ENCODE data around the gene RSRC1.
"Not testable (repeated sequence)": the region's sequence is repeated elsewhere in the genome, so short reads cannot be mapped to it uniquely, and the experiment has no call there.

Gene RSRC1

DNA sequence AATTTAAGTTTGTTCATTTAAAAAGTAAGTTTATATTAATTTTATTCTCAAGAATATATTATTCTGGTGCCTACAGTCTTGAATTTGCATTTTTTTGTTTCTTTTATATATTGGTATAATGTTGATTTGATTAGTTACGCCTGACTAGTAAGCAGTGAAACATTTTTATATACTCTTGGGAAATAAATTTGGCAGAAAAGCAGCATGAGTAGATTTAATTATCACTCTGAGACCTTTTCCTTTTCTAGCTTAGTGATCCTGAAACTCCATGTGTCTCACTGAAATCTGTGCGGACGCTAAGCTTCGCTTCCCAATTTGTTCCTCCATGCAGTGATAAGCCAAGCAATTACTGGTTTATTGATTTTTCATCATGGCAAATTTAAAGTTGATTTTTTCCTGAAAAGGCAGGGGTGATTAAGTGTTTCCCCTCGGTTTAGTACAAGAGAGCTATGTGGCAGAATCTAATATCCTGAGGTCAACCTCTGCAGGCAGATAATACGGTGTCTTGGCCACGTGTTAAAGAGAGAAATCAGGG lies 373.9 kb downstream of the RSRC1 start:
- DNase-seq = no peak

- DNase-seq = no peak
Observed at GRCh38 chr3:158486200-158486599, 376.3 kb downstream of the RSRC1 start.

GRCh38 chr3:158488670-158489069 lies 378.8 kb downstream of the RSRC1 start:
- no peak for DNase-seq

DNA sequence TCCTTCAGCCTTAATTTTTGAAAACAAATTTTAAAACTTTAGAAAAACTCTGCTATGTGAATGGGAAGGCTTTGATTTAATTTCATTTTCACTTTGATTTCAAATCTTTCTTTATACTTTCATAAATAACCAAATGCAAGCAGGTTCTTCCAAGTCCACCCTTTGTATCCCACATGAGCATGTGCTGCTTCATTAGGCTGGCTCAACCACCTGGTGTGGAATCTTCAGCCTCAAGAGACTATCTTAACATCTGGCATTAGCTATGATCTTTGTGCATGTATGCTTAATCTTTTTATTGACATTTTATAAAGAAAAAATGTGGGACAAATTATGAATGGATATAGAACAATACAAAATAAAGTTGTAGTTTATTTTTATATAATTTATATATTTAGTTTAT lies 379.3 kb downstream of the RSRC1 start:
- DNase-seq = no peak

- no peak for DNase-seq
Observed at GRCh38 chr3:158491968-158492367, 382.1 kb downstream of the RSRC1 start.

- no peak for DNase-seq
Observed at GRCh38 chr3:158492685-158493084, 382.8 kb downstream of the RSRC1 start.

GRCh38 chr3:158493931-158494330 lies 384.0 kb downstream of the RSRC1 start:
- no peak for DNase-seq

DNA sequence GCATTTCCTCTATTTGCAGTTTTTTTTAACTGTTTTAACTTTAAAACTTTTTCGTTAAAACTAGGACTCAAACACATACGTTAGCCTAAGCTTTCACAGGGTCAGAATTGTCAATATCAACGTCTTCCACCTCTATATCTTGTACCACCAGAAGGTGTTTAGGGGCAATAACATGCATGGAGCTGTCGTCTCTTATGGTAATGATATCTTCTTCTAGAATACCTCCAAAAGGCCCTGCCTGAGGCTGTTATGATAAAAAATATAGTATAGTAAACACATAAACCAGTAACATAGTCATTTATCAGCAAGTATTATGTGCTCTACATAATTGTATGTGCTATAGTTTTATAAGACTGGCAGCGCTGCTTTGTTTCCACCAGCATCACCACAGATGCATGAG lies 384.8 kb downstream of the RSRC1 start:
- no peak for DNase-seq

DNA sequence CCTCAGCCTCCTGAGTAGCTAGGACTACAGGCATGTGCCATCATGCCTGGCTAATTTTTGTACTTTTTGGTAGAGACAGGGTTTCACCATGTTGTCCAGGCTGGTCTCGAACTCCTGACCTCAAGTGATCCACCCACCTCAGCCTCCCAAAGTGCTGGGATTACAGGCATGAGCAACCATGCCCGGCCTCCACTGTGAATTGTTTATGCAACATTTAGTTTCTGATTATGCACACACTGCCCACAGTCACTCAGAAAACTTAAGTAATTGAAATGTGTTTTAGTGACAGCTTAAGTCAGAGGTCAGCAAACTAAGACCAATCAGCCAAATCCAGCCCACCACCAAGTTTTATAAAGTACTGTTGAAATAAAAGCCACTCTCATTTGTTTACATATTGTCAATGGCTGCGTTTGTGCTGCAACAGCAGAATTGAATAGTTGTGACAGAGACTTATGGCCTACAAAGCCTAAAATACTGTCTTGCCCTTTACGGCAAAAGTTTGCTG lies 385.6 kb downstream of the RSRC1 start:
- DNase-seq = not testable (repeated sequence)

- DNase-seq = no peak
Observed at GRCh38 chr3:158505117-158505516, 395.2 kb downstream of the RSRC1 start.

DNA sequence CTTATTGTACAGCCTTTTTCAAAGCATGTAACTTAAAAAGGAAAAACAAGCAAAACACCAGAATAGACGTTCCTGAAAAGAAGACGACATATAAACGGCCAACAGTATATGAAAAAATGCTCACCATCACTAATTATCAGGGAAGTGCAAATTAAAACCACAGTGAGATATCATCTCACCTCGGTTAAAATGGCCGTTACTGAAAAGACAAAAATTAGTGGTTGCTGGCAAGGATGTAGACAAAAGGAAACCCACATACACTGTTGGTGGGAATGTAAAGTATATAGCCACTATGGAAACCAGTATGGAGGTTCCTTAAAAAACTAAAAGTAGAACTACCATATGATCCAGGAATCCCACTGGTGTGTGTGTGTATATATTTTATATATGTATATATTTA lies 396.6 kb downstream of the RSRC1 start:
- DNase-seq = no peak

DNA sequence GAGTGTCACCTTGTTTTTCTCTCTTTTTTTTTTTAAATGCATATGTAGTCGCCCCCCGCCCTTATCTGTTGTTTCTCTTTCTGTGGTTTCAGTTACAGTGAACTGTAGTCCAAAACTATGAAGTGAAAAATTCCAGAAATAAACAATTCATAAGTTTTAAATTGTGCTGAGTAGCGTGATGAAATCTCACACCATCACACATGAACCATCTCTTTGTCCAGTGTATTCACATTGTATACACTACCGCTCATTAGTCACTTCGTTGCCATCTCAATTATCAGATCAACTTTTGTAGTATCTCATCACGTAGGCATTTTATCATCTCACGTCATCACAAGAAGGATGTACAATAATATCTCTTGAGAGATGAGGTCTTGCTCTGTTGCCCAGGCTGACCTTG lies 398.6 kb downstream of the RSRC1 start:
- DNase-seq = no peak

- DNase-seq = no peak
Observed at GRCh38 chr3:158509891-158510290, 400.0 kb downstream of the RSRC1 start.

- not testable (repeated sequence) for DNase-seq
Observed at GRCh38 chr3:158516729-158517128, 406.8 kb downstream of the RSRC1 start.

DNA sequence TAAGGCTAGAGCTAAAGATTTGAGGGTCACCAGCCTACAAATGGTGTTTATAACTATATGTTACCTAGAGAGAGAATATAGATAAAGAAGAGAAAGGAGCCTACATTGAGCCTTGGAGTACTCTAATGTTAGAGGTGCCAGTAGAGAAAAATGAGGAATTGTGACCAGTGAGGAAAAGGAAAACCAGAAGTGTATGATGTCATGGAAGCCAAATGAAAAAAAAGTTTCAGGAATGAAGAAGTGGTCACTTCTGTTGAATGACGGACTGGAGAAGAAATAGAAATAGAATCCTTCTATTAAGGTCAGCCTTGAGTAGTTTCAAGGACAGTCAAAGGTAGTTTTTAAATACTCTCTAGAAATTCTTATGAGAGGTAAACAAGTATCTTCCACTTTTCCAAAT lies 409.9 kb downstream of the RSRC1 start:
- DNase-seq = no peak

- no peak for DNase-seq
Observed at GRCh38 chr3:158520433-158520832, 410.5 kb downstream of the RSRC1 start.

GRCh38 chr3:158522221-158523136 lies 412.6 kb downstream of the RSRC1 start:
- no peak for DNase-seq

- no peak for DNase-seq
Observed at GRCh38 chr3:158528076-158528674, 418.3 kb downstream of the RSRC1 start.

DNA sequence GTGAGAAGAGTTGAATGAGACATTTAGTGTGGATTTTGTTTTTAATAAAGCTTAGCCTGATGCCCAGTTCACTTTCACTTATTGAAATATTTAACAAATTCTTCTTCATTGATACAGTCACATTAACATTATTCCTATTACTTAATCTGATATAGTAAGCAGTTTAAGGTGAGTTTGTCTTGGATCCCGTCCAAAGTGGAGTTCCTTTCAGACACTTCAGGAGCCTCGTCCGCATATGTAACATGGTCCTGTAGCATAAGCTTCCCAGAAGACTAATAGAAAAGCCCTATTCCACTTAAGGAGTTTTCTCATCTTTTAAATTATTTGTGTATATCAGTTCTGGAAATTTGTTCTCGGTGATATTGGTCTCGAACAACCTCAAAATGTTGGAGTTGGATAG lies 421.4 kb downstream of the RSRC1 start:
- DNase-seq = no peak

DNA sequence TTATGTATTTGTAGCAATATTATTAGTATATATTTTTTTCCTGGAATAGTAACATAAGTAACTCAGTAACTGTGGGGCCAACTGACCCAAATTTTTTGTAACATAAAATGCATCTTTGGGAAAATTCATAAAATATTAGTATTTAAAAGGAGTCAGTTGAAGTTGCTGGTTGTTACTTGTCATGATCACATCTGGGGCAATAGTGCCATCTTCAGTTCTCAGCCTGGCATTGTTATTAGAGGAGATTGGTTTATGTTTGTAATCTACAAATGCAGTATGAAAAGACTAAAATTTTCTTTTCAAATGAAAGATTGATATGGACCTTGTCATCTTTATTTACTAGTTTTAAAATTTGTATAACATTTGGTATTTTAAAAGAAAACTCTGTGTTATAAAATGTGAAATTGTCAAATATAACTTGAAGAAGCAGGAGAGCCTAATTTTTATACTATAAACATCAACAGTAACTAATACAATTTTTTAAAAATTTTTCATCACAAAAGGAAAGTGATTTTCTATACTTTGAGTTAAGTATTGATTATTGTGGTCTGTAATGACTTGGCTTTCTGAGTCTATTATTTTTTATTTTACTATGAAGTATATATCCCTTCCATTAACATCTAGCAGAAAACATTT lies 422.3 kb downstream of the RSRC1 start:
- DNase-seq = no peak

DNA sequence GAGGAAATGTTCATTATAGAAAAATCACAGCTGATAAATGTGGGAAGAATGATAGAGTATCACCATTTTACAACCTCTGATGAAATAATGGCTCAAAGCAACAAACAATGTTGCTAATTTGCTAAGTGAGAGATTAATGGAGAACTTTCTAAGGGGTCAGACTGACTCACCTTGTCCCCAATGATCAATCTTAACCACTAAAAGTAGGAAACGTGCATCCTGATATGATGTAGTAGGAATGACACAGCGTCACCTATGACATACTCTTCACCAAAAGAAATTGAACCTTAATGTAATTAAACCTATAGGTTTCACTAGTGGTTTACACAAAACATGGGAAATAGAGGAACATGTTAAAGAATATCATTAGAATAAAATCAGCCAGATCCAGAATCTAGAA lies 426.0 kb downstream of the RSRC1 start:
- DNase-seq = no peak

DNA sequence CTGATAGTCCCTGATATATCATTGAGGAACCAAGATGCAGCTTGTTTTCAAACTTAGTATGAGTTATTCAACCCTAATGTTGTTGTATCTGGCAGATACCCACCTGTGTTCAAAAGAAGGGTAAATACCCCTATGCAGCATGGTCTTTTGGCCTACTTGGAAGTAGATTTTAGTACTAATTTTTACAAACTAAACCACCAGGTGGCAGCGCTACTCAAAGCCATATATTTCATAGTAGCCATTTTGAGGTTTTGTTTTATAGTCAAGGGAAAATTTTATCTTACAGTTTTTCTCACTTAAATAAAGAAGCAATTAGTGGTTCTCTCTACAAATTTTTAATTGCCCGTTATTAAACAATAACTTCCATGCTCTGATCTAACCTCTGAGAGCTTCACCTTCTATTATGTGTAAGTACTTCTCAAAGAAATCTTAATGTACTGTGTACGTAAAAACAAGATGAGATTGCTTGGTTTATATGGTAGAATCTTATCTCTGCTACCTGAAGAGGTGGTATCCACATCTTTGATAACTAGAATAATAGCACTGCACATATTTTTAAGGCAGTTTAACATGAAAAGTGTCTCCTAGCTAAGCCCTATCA lies 429.6 kb downstream of the RSRC1 start:
- DNase-seq = peak; percentile 78

DNA sequence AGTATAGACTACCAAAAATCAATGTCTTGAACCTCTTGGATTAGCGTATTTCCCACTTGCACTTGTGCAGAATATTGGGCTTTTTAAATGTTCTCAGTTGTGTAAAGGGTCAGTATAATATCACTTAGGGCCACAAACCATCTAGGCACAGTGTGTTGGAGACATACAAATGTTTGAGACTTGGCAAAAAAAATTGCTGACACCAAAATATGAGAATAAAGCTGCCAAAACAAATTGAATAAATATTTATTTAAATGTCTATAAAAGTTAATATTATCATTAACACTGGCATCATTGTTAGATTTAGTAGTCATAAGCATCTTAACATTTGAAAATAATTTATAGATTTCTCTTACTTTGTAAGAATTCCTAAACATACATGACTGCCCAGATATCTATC lies 430.2 kb downstream of the RSRC1 start:
- DNase-seq = no peak
